T-cell (primary cell): ENCODE results near the gene SAT1. TPM values are rescaled to one million over a fixed set of nuclear protein-coding genes. Genes with fewer than 3 reads are reported as not detected.

ENCODE experiments used
- ATAC-seq, 4 experiments: fragments of 200-7000 bp in 3 of 4; fragments of 150-1000 bp in 1 of 4; cut with Tn5 transposase; replicated peaks in 1 of 4; 1 replicate in 3 of 4; 2 replicates in 1 of 4; pipeline ENCODE4 v1.10.0; 2021; ENCODE audit warnings: moderate library complexity in 3 of 4, mild to moderate bottlenecking in 2 of 4, moderate number of reproducible peaks in 1 of 4
- CTCF ChIA-PET, 2 donors: fragments of 300-600 bp; sonication (Branson Sonifier 250); formaldehyde crosslinking; loops; one replicate each; lab custom pipeline; 2022; ENCODE audit warnings: antibody characterized with exemption in 2 of 2; lab: Charles Lee
- POLR2A ChIA-PET, 2 donors: fragments of 300-600 bp; sonication (Branson Sonifier 250); formaldehyde crosslinking; loops; one replicate each; lab custom pipeline; 2022; ENCODE audit warnings: antibody characterized with exemption in 2 of 2; lab: Charles Lee
- DNase-seq, 35 experiments: peaks; one replicate each; pipeline versions ENCODE4 v3.0.0 to v3.0.0-alpha.2; 2013 to 2023
- H3K27ac ChIP-seq: one replicate; pipeline ENCODE4 v1.5.1; 2013; ENCODE audit warnings: low read length
- H3K27me3 ChIP-seq, 2 experiments: replicated peaks in 1 of 2; 1 replicate in 1 of 2; 2 replicates in 1 of 2; pipeline versions ENCODE4 v1.6.1 to v1.7.0; 2013; ENCODE audit warnings: low read length in 1 of 2, mixed read lengths in 1 of 2; ENCODE audit not compliant: control insufficient read depth in 2 of 2, insufficient read depth in 2 of 2; ENCODE audit errors: extremely low read depth in 1 of 2
- H3K36me3 ChIP-seq, 2 donors: 1 replicate in 1 of 2; 2 replicates in 1 of 2; pipeline versions ENCODE4 v1.6.1 to v1.7.0; 2013; ENCODE audit warnings: low read length in 1 of 2; ENCODE audit not compliant: control insufficient read depth in 2 of 2, insufficient read depth in 1 of 2; ENCODE audit errors: extremely low read depth in 1 of 2
- H3K4me1 ChIP-seq, 2 experiments: 1 replicate in 1 of 2; 2 replicates in 1 of 2; pipeline versions ENCODE4 v1.6.1 to v1.7.0; 2013; ENCODE audit warnings: low read length in 2 of 2, mixed read lengths in 1 of 2; ENCODE audit not compliant: insufficient read depth in 2 of 2, control insufficient read depth in 1 of 2; ENCODE audit errors: extremely low read depth in 1 of 2
- H3K4me3 ChIP-seq, 2 donors: 1 replicate in 1 of 2; 2 replicates in 1 of 2; pipeline versions ENCODE4 v1.5.1 to v1.7.0; 2013; ENCODE audit warnings: mild to moderate bottlenecking in 2 of 2, low read length in 1 of 2, moderate library complexity in 1 of 2; ENCODE audit not compliant: control insufficient read depth in 1 of 2; ENCODE audit errors: extremely low read depth in 1 of 2
- H3K9me3 ChIP-seq: 2 replicates; pipeline ENCODE4 v1.7.0; 2013
- H3K27ac Mint-ChIP-seq, 2 donors: one replicate each; pipeline ENCODE4 v1.8.0; 2020 to 2021; ENCODE audit warnings: mild to moderate bottlenecking in 2 of 2, mixed read lengths in 2 of 2
- H3K27me3 Mint-ChIP-seq, 2 donors: one replicate each; pipeline ENCODE4 v1.8.0; 2021 to 2022; ENCODE audit warnings: mixed read lengths in 2 of 2
- H3K36me3 Mint-ChIP-seq: one replicate; pipeline ENCODE4 v1.8.0; 2021; ENCODE audit warnings: mixed read lengths
- H3K4me1 Mint-ChIP-seq, 3 donors: one replicate each; pipeline ENCODE4 v1.8.0; 2020 to 2022; ENCODE audit warnings: mixed read lengths in 3 of 3, mild to moderate bottlenecking in 1 of 3
- H3K4me3 Mint-ChIP-seq, 3 donors: one replicate each; pipeline ENCODE4 v1.8.0; 2020 to 2022; ENCODE audit warnings: mild to moderate bottlenecking in 3 of 3, mixed read lengths in 3 of 3, moderate library complexity in 3 of 3
- H3K9me3 Mint-ChIP-seq, 3 donors: one replicate each; pipeline ENCODE4 v1.8.0; 2020 to 2022; ENCODE audit warnings: mixed read lengths in 3 of 3
- WGBS: methylation state at CpG from one replicate; pipeline ENCODE4 v1.1.5; 2013; ENCODE audit warnings: missing lambda C conversion rate; ENCODE audit not compliant: insufficient coverage; 5-methylcytosine and 5-hydroxymethylcytosine counted together
- total RNA-seq, 35 experiments: library from RNA in 6 of 35; stranded (reverse) in 6 of 35; fragments of 120-200 nt in 1 of 35; gene quantifications; one replicate each; pipeline versions ENCODE4 v1.2.1 to v1.2.4 and lab custom pipeline; 2013 to 2026

Gene SAT1
- total RNA-seq, 5 donors from 2014 or later (not counting 1 experiment from before 2014, with no cell fraction given) = 89.6 to 258 (median 94.4) TPM

GRCh38 chrX:23756165-23756564 lies 26.8 kb upstream of the SAT1 start:
- ChIA-PET CTCF (interaction anchor here in 1 of 2 donors (1.6 kb wide), 1 partner anchor 146 kb away, joined by 9 read pairs; no protein-coding TSS in a partner anchor), POLR2A (no interaction called here)
- Histone ChIP-seq H3K9me3 (no peaks in the 10 kb centered on the region), H3K4me3 (no peak overlapping the region), H3K4me1 (no peaks in the 10 kb centered on the region), H3K27ac (no peak overlapping the region), H3K36me3 (no peaks in the 10 kb centered on the region), H3K27me3 (no peaks in the 10 kb centered on the region)
- H3K27ac Mint-ChIP-seq = peak overlapping the region in 1 of 2 donors; percentile 39
- peaks cover 0 to 12% of the 10 kb centered on the region in 2 donors for H3K27me3 Mint-ChIP-seq
- peaks cover 0 to 4% (median 3%) of the 10 kb centered on the region in 3 donors for H3K4me1 Mint-ChIP-seq
- peak in 3 of 4 experiments; percentile 40 to 62 (median 56) for ATAC-seq
- no peaks in the 10 kb centered on the region for H3K9me3 Mint-ChIP-seq
- peak; percentile 14 to 79 (median 51) for DNase-seq
- no CpG with 5 or more reads among the region's 4 CpGs for WGBS
- H3K36me3 Mint-ChIP-seq = no peaks in the 10 kb centered on the region
- H3K4me3 Mint-ChIP-seq = no peak overlapping the region

- Mint-ChIP-seq H3K36me3 (no peaks in the 10 kb centered on the region), H3K9me3 (no peaks in the 10 kb centered on the region), H3K4me3 (no peak overlapping the region), H3K27ac (no peak overlapping the region), H3K4me1 (peaks cover 0 to 4% (median 3%) of the 10 kb centered on the region in 3 donors), H3K27me3 (peaks cover 0 to 4% of the 10 kb centered on the region in 2 donors)
- WGBS = no CpG with 5 or more reads among the region's 2 CpGs
- DNase-seq = no peak
- Histone ChIP-seq H3K4me3 (no peak overlapping the region), H3K27ac (no peak overlapping the region), H3K27me3 (no peaks in the 10 kb centered on the region), H3K36me3 (no peaks in the 10 kb centered on the region), H3K9me3 (no peaks in the 10 kb centered on the region), H3K4me1 (no peaks in the 10 kb centered on the region)
- ChIA-PET CTCF (no interaction called here), POLR2A (no interaction called here)
- no peak for ATAC-seq
Observed at GRCh38 chrX:23759821-23760220, 23.2 kb upstream of the SAT1 start.

DNA sequence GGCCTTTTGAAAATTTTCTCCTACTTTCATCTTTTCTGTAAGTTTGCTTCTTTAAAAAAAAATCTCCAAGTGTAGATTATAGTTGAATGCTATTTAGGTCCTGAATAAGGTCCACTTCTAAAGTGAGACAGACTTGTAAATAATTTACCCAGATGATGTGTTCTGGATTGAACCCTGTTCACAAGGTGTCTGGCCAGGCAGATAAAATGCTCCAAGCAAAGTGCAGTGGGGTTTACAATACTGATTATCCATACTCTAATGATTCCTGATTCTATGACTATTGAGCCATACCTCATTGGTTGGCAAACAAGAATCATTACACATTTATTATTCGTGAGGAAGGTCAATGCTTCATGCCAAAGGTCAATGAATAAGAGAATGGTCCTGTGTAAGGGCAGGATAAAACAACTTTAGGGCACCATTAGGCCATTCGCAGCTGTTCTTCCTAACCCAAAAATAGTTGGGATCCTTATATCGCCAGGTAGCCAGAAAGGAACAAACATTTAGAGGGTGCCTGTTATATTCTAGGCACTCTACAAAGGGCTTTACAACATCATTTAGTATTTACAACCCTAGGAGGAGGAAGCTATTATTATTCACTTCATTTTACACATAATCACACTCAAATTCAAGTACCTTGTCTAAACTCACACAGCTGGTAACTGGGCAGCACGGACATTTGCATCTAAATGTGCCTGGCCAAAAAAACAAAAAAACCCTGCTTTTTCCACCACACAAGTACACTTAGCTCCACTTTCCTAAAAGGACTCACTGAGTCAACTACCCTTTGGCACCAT lies 18.6 kb upstream of the SAT1 start:
- H3K27ac Mint-ChIP-seq = no peak overlapping the region
- Histone ChIP-seq H3K9me3 (no peaks in the 10 kb centered on the region), H3K4me1 (no peaks in the 10 kb centered on the region), H3K27me3 (no peaks in the 10 kb centered on the region), H3K4me3 (no peak overlapping the region), H3K27ac (no peak overlapping the region), H3K36me3 (no peaks in the 10 kb centered on the region)
- no peaks in the 10 kb centered on the region for H3K36me3 Mint-ChIP-seq
- DNase-seq = no peak
- no peaks in the 10 kb centered on the region for H3K27me3 Mint-ChIP-seq
- CTCF ChIA-PET = no interaction called here
- no peak for ATAC-seq
- H3K9me3 Mint-ChIP-seq = no peaks in the 10 kb centered on the region
- POLR2A ChIA-PET = interaction anchor here in 1 of 2 donors (0.6 kb wide), 1 partner anchor 408 kb away, joined by 3 read pairs; no protein-coding TSS in a partner anchor
- peaks cover 0 to 3% (median 0%) of the 10 kb centered on the region in 3 donors for H3K4me1 Mint-ChIP-seq
- WGBS = 100% methylated on average over 1 of the region's 4 CpGs
- H3K4me3 Mint-ChIP-seq = no peak overlapping the region

DNA sequence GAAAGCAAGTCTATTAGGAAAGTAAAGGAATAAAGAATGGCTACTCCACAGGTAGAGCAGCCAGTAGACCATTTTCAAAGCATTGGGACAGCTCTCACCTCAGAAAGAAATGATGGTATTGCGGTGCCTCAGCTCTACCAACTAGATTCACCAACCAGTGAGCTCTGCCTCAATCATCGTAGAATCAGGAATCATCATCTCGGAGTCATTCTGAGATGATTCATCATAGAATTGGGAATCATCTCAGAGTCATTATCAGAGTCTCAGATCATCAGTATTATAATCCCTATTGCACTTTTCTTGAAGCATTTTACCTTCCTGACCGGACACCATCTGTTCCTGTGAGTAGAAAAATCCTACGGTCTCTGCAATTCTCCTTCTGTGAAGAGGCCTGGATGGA lies 17.5 kb upstream of the SAT1 start:
- H3K4me1 ChIP-seq = no peaks in the 10 kb centered on the region
- no peaks in the 10 kb centered on the region for H3K36me3 Mint-ChIP-seq
- peaks cover 0 to 3% (median 0%) of the 10 kb centered on the region in 3 donors for H3K4me1 Mint-ChIP-seq
- CTCF ChIA-PET = interaction anchor here in 1 of 2 donors (0.7 kb wide), 1 partner anchor 25 kb away, joined by 3 read pairs; no protein-coding TSS in a partner anchor
- H3K27ac ChIP-seq = no peak overlapping the region
- no peak for DNase-seq
- H3K4me3 Mint-ChIP-seq = no peak overlapping the region
- H3K9me3 Mint-ChIP-seq = no peaks in the 10 kb centered on the region
- no peaks in the 10 kb centered on the region for H3K36me3 ChIP-seq
- no peak for ATAC-seq
- POLR2A ChIA-PET = no interaction called here
- H3K27me3 Mint-ChIP-seq = no peaks in the 10 kb centered on the region
- no peaks in the 10 kb centered on the region for H3K27me3 ChIP-seq
- 85% methylated on average over 2 of the region's 5 CpGs for WGBS
- no peak overlapping the region for H3K27ac Mint-ChIP-seq
- no peak overlapping the region for H3K4me3 ChIP-seq
- H3K9me3 ChIP-seq = no peaks in the 10 kb centered on the region

DNA sequence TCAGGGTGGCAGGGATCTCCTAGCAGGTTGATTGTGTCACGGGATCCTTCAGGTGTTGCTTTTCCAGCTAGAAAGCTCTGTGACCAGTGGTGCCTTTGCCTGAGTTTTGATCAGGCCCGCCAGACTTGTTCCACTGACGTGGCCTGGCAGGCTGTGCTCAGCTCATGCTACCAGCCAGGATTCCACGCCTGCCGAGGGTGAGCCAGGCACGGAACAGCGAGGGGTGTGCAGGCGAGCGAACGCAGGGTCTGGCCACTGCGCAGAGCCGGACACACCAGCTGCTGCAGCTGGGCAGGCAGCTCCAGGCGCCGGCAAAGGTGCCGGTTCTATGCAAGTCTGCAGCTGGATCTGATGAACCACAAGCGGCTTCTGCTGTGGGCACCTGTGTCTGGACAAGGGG lies 17.1 kb upstream of the SAT1 start:
- Histone ChIP-seq H3K4me1 (no peaks in the 10 kb centered on the region), H3K27me3 (no peaks in the 10 kb centered on the region), H3K27ac (no peak overlapping the region), H3K4me3 (no peak overlapping the region), H3K9me3 (no peaks in the 10 kb centered on the region), H3K36me3 (no peaks in the 10 kb centered on the region)
- Mint-ChIP-seq H3K9me3 (no peaks in the 10 kb centered on the region), H3K4me1 (peaks cover 0 to 3% (median 0%) of the 10 kb centered on the region in 3 donors), H3K4me3 (no peak overlapping the region), H3K36me3 (no peaks in the 10 kb centered on the region), H3K27me3 (no peaks in the 10 kb centered on the region), H3K27ac (no peak overlapping the region)
- WGBS = 97% methylated on average over 13 of the region's 16 CpGs
- no peak for ATAC-seq
- ChIA-PET CTCF (interaction anchor here in 1 of 2 donors (0.7 kb wide), 1 partner anchor 25 kb away, joined by 3 read pairs; no protein-coding TSS in a partner anchor), POLR2A (no interaction called here)
- DNase-seq = no peak

DNA sequence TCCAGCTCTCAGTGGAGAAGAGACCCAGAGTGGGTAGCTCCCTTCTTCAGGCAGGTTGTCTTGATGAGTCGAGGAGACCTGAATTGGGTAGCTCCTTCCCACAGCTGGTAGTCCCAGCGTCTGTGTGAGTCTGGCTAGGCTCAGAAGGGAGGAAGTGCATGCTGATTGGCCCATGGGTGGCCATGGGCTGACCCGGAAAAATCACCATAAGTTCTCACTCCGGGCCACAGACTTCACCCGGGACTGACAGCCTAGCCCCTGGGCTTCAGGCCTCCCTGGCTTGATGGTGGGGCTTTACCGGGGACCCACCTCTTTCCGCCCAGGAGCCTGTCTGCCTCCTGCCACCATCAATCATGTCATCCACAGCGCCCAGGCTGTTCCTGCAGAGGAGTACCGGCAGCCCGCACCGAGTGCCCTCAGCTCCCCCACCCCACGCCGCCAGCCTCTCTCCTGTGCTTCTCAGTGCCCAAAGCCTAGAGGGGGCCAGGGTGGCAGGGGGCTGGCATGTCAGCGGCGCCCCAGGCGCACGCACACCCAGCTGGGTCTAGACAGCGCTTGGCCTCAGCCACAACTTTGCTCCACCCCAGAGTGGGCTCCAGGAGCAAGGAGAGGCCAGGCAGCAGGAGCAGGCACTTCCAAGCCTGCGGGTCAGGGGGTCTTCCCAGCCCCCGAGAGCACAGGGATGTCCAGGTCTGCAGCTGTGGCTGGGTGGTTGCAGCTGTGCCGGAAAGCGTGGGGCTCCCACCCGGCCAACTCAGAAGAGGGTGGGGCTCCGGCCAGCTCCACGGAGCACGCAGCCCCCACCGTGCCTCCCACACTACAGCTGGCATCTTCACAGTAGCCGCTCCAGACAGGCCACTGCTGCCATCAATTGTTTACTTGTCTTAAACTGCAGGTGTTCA lies 16.1 kb upstream of the SAT1 start:
- H3K36me3 Mint-ChIP-seq = no peaks in the 10 kb centered on the region
- peak overlapping the region; percentile 42 to 74 (median 56) for H3K4me3 Mint-ChIP-seq
- peak; percentile 40 to 67 (median 58) for ATAC-seq
- peak in 5 of 35 experiments; percentile 18 to 42 (median 25) for DNase-seq
- H3K36me3 ChIP-seq = no peaks in the 10 kb centered on the region
- ChIA-PET POLR2A (no interaction called here), CTCF (interaction anchor here in 1 of 2 donors (0.6 kb wide), 1 partner anchor 163 kb away, joined by 7 read pairs; no protein-coding TSS in a partner anchor)
- H3K4me1 ChIP-seq = no peaks in the 10 kb centered on the region
- no peaks in the 10 kb centered on the region for H3K9me3 ChIP-seq
- no peaks in the 10 kb centered on the region for H3K9me3 Mint-ChIP-seq
- H3K27me3 ChIP-seq = no peaks in the 10 kb centered on the region
- H3K27ac Mint-ChIP-seq = peak overlapping the region in 1 of 2 donors; percentile 72
- peak overlapping the region; percentile 47 for H3K27ac ChIP-seq
- no peaks in the 10 kb centered on the region for H3K27me3 Mint-ChIP-seq
- peaks cover 0 to 3% (median 0%) of the 10 kb centered on the region in 3 donors for H3K4me1 Mint-ChIP-seq
- 56% methylated on average over 11 of the region's 28 CpGs for WGBS
- peak overlapping the region in 1 of 2 donors; percentile 39 for H3K4me3 ChIP-seq
